A673 (cell line): Measurements from ENCODE around the gene TNFRSF21. TPM values are rescaled to one million over a fixed set of nuclear protein-coding genes. Genes with fewer than 3 reads are reported as not detected.

ENCODE experiments used
- BruUV-seq: library from RNA; stranded (reverse); fragments of 400-500 nt; replicated peaks from 2 replicates; lab custom pipeline; 2021; lab: Mats Ljungman, UMichigan
- CTCF ChIA-PET: fragments of 300-600 bp; sonication (Branson Sonifier 250); formaldehyde crosslinking; loops from one replicate; lab custom pipeline; 2022; ENCODE audit warnings: antibody characterized with exemption; lab: Charles Lee
- POLR2A ChIA-PET: fragments of 300-600 bp; sonication (Branson Sonifier 250); formaldehyde crosslinking; loops from one replicate; lab custom pipeline; 2022; ENCODE audit warnings: antibody characterized with exemption; ENCODE audit not compliant: low non-redundant PET; lab: Charles Lee
- DNase-seq: peaks from one replicate; pipeline ENCODE4 v3.0.0-alpha.2; 2015; ENCODE audit warnings: low spot score
- H3K27ac ChIP-seq: fragments of 200-600 bp; sonication (generic); 2 replicates; pipeline ENCODE4 v1.5.1; 2016; ENCODE audit warnings: mixed run types, low read depth, mild to moderate bottlenecking, mixed read lengths, antibody characterized with exemption, low read length; ENCODE audit not compliant: poor library complexity, severe bottlenecking
- H3K27me3 ChIP-seq: fragments of 200-600 bp; sonication (generic); replicated peaks from 2 replicates; pipeline ENCODE4 v1.6.1; 2017; ENCODE audit warnings: mixed run types, low read depth, mild to moderate bottlenecking, mixed read lengths, antibody characterized with exemption, low read length; ENCODE audit not compliant: insufficient read depth, poor library complexity
- H3K36me3 ChIP-seq: fragments of 200-600 bp; sonication (generic); 2 replicates; pipeline ENCODE4 v1.6.1; 2016; ENCODE audit warnings: mixed run types, mild to moderate bottlenecking, mixed read lengths, antibody characterized with exemption, low read length; ENCODE audit not compliant: insufficient read depth, poor library complexity, severe bottlenecking
- H3K4me1 ChIP-seq: fragments of 200-600 bp; sonication (generic); 2 replicates; pipeline ENCODE4 v1.6.1; 2017; ENCODE audit warnings: mixed run types, mild to moderate bottlenecking, mixed read lengths, antibody characterized with exemption, low read length; ENCODE audit not compliant: insufficient read depth, poor library complexity, severe bottlenecking
- H3K4me3 ChIP-seq: fragments of 200-600 bp; sonication (generic); 2 replicates; pipeline ENCODE4 v1.5.1; 2016; ENCODE audit warnings: low read depth, mixed run types, mild to moderate bottlenecking, mixed read lengths, low read length; ENCODE audit not compliant: poor library complexity, severe bottlenecking
- H3K9me3 ChIP-seq: fragments of 200-600 bp; sonication (generic); 2 replicates; pipeline ENCODE4 v1.6.1; 2016; ENCODE audit warnings: mixed run types, low read depth, mild to moderate bottlenecking, mixed read lengths, antibody characterized with exemption, low read length; ENCODE audit not compliant: poor library complexity, severe bottlenecking
- EZH2 ChIP-seq: fragments of 200-600 bp; sonication (generic); IDR thresholded peaks from 2 replicates; pipeline ENCODE4 v1.6.1; 2017; ENCODE audit warnings: borderline replicate concordance, low read depth, mild to moderate bottlenecking, mixed read lengths, antibody characterized with exemption, low read length; ENCODE audit not compliant: poor library complexity, severe bottlenecking
- intact Hi-C: fragments of 100-400 bp; cut with micrococcal nuclease; formaldehyde crosslinking; loops from one replicate; pipeline ENCODE4 v1.10.0; 2022; ENCODE audit not compliant: unreplicated experiment
- total RNA-seq: library from RNA; stranded (reverse); gene quantifications from 2 replicates; pipeline ENCODE4 v1.2.3, GENCODE V29; 2021
- TF ChIP-seq, protein P1 (sequence below): fragments of 300-800, 200-600 bp; sonication (generic); conservative IDR thresholded peaks from 2 replicates; pipeline ENCODE4 v1.5.1; 2017; ENCODE audit warnings: low read depth, mild to moderate bottlenecking, antibody characterized with exemption, low read length, moderate library complexity, mixed read lengths

TNFRSF21 gene
- total RNA-seq, 1 experiment from 2014 or later: 36.0 TPM

DNA sequence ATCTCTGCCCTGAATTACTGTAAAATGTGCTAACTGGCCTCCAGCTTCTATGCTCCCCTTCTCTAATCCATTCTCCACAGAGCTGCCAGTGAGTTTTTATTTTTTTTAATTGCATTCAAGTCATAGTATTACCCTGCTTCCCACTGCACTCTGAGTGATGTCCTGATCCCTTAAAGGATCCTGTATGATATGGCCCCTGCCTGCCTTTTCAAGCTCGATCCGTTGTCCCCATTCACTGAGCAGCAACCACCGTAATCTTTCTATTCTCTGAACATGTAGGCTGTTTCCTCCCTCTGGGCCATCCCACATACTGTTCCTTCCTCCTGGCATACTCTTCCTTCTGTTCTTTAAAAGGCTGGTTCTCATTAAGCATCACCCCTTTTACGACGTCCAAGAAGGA lies 9.3 kb downstream of the TNFRSF21 start:
- intact Hi-C loops: no loop called here

DNA sequence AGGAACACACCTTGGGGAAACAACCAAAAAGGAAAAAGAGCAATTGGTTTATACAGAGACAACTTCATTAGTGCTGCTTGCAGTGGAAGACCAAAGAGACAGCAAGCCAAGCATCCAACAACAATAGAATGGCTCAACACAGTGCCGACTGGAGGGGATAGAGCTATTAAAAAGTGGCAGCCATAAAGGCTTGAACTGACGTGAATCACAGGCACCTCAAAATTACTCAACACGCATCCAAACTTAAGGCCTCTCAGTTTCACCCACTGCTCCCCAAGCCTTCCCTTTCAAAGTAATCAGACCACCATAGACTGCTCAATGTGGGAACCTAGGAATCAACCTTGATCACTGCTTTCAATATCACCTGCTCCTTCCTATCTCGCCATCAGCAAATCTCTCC lies 9.7 kb downstream of the TNFRSF21 start:
- Histone ChIP-seq H3K27ac (no peak overlapping the region), H3K36me3 (no peaks in the 10 kb centered on the region), H3K9me3 (no peaks in the 10 kb centered on the region), H3K4me1 (no peaks in the 10 kb centered on the region), H3K4me3 (no peak overlapping the region), H3K27me3 (no peaks in the 10 kb centered on the region)
- POLR2A ChIA-PET: no interaction called here
- BruUV-seq: no TSS peak
- intact Hi-C loops: no loop called here
- no peak for DNase-seq
- CTCF ChIA-PET: no interaction called here
- TF ChIP-seq EZH2: no peak
- TF ChIP-seq, protein P1, sequence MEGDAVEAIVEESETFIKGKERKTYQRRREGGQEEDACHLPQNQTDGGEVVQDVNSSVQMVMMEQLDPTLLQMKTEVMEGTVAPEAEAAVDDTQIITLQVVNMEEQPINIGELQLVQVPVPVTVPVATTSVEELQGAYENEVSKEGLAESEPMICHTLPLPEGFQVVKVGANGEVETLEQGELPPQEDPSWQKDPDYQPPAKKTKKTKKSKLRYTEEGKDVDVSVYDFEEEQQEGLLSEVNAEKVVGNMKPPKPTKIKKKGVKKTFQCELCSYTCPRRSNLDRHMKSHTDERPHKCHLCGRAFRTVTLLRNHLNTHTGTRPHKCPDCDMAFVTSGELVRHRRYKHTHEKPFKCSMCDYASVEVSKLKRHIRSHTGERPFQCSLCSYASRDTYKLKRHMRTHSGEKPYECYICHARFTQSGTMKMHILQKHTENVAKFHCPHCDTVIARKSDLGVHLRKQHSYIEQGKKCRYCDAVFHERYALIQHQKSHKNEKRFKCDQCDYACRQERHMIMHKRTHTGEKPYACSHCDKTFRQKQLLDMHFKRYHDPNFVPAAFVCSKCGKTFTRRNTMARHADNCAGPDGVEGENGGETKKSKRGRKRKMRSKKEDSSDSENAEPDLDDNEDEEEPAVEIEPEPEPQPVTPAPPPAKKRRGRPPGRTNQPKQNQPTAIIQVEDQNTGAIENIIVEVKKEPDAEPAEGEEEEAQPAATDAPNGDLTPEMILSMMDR: no peak

More for the DNA sequence above, 9.3 kb downstream of the TNFRSF21 start:
- ChIA-PET POLR2A (no interaction called here), CTCF (no interaction called here)
- no peaks in the 10 kb centered on the region for H3K4me1 ChIP-seq
- DNase-seq: no peak
- H3K27me3 ChIP-seq: no peaks in the 10 kb centered on the region
- no peaks in the 10 kb centered on the region for H3K9me3 ChIP-seq
- no peak overlapping the region for H3K27ac ChIP-seq
- BruUV-seq: no TSS peak
- H3K4me3 ChIP-seq: no peak overlapping the region
- TF ChIP-seq, protein P1: no peak
- no peak for TF ChIP-seq EZH2
- H3K36me3 ChIP-seq: no peaks in the 10 kb centered on the region

DNA sequence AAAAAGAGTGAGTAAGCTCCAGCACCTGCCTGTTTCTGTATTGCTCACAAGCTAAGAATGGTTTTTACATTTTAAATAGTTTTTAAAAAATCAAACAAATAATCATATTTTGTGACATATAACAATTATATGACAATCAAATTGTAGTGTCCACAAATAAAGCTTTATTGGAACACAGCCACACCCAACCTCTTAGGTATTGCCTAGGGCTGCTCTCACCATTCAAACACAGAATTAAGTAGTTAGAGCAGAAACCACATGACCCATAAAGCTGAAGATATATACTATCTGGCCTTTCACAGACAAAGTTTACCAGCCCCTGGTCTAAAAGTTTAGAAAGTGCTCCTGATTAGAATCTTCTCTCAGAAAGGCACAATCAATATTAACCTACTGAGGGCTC lies 11.2 kb downstream of the TNFRSF21 start:
- Histone ChIP-seq H3K27me3 (no peaks in the 10 kb centered on the region), H3K36me3 (no peaks in the 10 kb centered on the region), H3K4me3 (no peak overlapping the region), H3K9me3 (no peaks in the 10 kb centered on the region), H3K4me1 (no peaks in the 10 kb centered on the region), H3K27ac (no peak overlapping the region)
- POLR2A ChIA-PET: no interaction called here
- CTCF ChIA-PET: no interaction called here
- TF ChIP-seq, protein P1: no peak
- no peak for TF ChIP-seq EZH2
- intact Hi-C loops: no loop called here
- DNase-seq: no peak
- BruUV-seq: no TSS peak
